Thyroid gland (tissue), 4 donors: ENCODE results near the gene SEMA5A. TPM values are rescaled to one million over a fixed set of nuclear protein-coding genes. Genes with fewer than 3 reads are reported as not detected.

Experiments used
- DNase-seq, 2 donors: peaks; one replicate each; pipeline ENCODE4 v3.0.0-alpha.2; 2019
- H3K27ac ChIP-seq, 3 donors: fragments of 200-600 bp; sonication (generic); 1 replicate in 2 of 3; 2 replicates in 1 of 3; pipeline ENCODE4 v1.5.1; 2016 to 2019; ENCODE audit warnings: mild to moderate bottlenecking in 1 of 3, moderate library complexity in 1 of 3
- H3K27me3 ChIP-seq: fragments of 200-600 bp; sonication (generic); one replicate; pipeline ENCODE4 v1.5.1; 2019
- H3K36me3 ChIP-seq, 2 donors: fragments of 200-600 bp; sonication (generic); one replicate each; pipeline ENCODE4 v1.5.1; 2016 to 2019
- H3K4me1 ChIP-seq, 2 donors: fragments of 200-600 bp; sonication (generic); one replicate each; pipeline ENCODE4 v1.5.1; 2017 to 2019
- H3K4me3 ChIP-seq, 3 donors: fragments of 200-600 bp; sonication (generic); replicated peaks in 1 of 3; 1 replicate in 2 of 3; 2 replicates in 1 of 3; pipeline ENCODE4 v1.5.1; 2016; ENCODE audit warnings: mild to moderate bottlenecking in 1 of 3
- H3K9me3 ChIP-seq: fragments of 200-600 bp; sonication (generic); one replicate; pipeline ENCODE4 v1.5.1; 2017
- POLR2A ChIP-seq, 2 donors: fragments of 450-650 bp; IDR thresholded peaks; one replicate each; pipeline ENCODE4 v1.6.1; 2017; ENCODE audit warnings: antibody characterized with exemption in 2 of 2, mild to moderate bottlenecking in 2 of 2, moderate library complexity in 1 of 2
- WGBS, 2 donors: methylation state at CpG; one replicate each; pipeline ENCODE4 v1.1.5; 2017; 5-methylcytosine and 5-hydroxymethylcytosine counted together
- intact Hi-C: fragments of 100-400 bp; cut with DNase I; formaldehyde crosslinking; loops from one replicate; pipeline ENCODE4 v1.15.1; 2023
- total RNA-seq, 4 donors: library from RNA; depleted of rRNA; stranded (reverse); fragments of >200 nt; gene quantifications; one replicate each; pipeline ENCODE4 v1.2.3, GENCODE V29; 2016
- TF ChIP-seq, protein P1 (sequence below), 6 experiments: fragments of 200-600 bp in 3 of 6; fragments of 450-650 bp in 3 of 6; sonication (generic) in 3 of 6; IDR thresholded peaks; one replicate each; pipeline ENCODE4 v1.5.1; 2016 to 2019; ENCODE audit warnings: antibody characterized with exemption in 6 of 6, mild to moderate bottlenecking in 2 of 6, inconsistent platforms in 1 of 6, moderate library complexity in 1 of 6

SEMA5A gene
- total RNA-seq, 4 donors from 2014 or later, result 1.8 to 8.4 (median 3.8) TPM

DNA sequence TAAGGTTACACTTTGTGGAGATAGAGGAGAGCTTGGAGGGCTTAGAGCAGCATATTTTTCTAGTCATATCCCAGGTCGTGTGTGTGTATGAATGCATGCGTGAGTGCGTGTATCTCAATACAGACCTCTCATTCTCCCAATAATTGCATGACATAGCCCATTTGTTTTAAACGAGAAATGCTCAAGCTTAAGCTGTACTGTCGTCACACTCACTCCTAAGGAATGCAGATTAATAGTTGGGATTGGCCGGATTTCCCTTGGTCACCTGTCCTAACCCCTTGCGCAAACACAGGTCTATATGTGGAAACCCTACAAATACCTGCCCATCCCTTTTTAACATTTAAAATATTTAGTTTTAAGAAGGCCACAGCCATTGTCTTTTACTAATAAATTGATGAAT, 165.8 kb downstream of the SEMA5A start:
- no peak for TF ChIP-seq POLR2A (IDR thresholded peaks at IDR 0.05)
- TF ChIP-seq, protein P1, sequence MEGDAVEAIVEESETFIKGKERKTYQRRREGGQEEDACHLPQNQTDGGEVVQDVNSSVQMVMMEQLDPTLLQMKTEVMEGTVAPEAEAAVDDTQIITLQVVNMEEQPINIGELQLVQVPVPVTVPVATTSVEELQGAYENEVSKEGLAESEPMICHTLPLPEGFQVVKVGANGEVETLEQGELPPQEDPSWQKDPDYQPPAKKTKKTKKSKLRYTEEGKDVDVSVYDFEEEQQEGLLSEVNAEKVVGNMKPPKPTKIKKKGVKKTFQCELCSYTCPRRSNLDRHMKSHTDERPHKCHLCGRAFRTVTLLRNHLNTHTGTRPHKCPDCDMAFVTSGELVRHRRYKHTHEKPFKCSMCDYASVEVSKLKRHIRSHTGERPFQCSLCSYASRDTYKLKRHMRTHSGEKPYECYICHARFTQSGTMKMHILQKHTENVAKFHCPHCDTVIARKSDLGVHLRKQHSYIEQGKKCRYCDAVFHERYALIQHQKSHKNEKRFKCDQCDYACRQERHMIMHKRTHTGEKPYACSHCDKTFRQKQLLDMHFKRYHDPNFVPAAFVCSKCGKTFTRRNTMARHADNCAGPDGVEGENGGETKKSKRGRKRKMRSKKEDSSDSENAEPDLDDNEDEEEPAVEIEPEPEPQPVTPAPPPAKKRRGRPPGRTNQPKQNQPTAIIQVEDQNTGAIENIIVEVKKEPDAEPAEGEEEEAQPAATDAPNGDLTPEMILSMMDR (IDR thresholded peaks at IDR 0.05), result no peak
- no peaks in the 10 kb centered on the region for H3K27me3 ChIP-seq
- intact Hi-C loops, result no loop called here
- 89 to 91% methylated on average over 7 of the region's 7 CpGs for WGBS, 2 donors
- H3K4me1 ChIP-seq, result no peaks in the 10 kb centered on the region
- H3K9me3 ChIP-seq, result no peaks in the 10 kb centered on the region
- H3K36me3 ChIP-seq, result no peaks in the 10 kb centered on the region
- H3K4me3 ChIP-seq, result no peak overlapping the region
- DNase-seq, result no peak
- no peak overlapping the region for H3K27ac ChIP-seq

DNA sequence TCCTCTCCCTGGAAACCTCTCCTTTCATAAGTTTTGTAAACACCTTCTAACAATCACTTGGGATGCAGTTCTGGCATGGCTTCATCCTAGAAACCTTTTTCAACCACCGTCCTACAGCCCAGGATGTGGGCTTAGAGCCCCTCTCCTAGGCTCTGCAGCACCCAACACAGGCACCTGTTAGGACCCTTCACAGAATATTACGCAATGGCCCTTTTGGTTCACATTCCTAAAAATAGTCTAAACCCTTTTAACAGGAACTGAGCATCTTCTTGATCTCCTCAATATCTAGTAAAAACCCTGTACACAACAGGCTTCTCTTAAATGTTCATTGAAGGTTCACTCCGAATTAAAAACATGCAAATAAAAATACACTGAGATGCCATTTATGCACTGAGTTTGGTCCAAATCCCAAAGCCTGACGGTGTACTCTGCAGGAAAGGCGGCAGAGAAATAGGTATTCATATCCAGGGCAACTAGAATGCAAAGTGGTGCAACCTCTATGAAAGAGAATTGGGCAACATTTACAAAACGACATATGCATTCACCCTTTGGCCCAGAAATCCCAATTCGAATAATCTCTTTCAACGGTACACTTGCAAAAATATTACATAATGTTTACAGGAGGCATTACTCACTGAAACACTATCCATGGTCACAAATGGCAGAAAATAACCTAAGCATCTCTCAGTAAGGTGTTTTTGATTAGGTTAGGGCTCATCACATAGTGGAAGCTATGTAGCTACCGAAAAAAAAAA, 169.3 kb downstream of the SEMA5A start:
- intact Hi-C loops, result no loop called here
- Histone ChIP-seq H3K9me3 (no peaks in the 10 kb centered on the region), H3K4me1 (no peaks in the 10 kb centered on the region), H3K4me3 (no peak overlapping the region), H3K27ac (no peak overlapping the region), H3K36me3 (no peaks in the 10 kb centered on the region), H3K27me3 (no peaks in the 10 kb centered on the region)
- no peak for TF ChIP-seq POLR2A (IDR thresholded peaks at IDR 0.05)
- TF ChIP-seq, protein P1 (IDR thresholded peaks at IDR 0.05), result no peak
- DNase-seq, result no peak
- 90 to 94% methylated on average over 9 of the region's 9 CpGs for WGBS, 2 donors

DNA sequence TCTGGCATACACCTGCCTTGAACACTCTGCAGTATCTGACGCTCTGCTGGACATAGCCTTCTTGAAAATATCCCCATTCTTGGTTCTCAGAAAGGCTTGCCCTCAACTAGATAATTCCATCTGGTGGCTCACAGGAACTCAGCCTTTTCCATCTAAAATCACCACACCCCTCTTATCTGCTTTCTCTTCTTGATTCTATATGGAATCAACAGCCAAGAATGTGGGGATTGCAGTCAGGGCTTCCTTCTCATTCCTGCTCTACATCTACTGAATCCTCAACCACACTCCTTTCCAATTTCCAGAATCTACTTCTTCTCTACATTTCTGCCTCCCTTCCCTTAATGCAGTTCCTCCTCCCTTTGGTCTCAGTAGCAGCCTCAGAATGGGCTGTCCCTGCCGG, 170.1 kb downstream of the SEMA5A start:
- Histone ChIP-seq H3K27ac (no peak overlapping the region), H3K9me3 (no peaks in the 10 kb centered on the region), H3K4me3 (no peak overlapping the region), H3K27me3 (no peaks in the 10 kb centered on the region), H3K36me3 (no peaks in the 10 kb centered on the region), H3K4me1 (no peaks in the 10 kb centered on the region)
- 95 to 100% methylated on average over 2 of the region's 2 CpGs for WGBS, 2 donors
- intact Hi-C loops, result no loop called here
- no peak for DNase-seq
- TF ChIP-seq, protein P1 (IDR thresholded peaks at IDR 0.05), result no peak

DNA sequence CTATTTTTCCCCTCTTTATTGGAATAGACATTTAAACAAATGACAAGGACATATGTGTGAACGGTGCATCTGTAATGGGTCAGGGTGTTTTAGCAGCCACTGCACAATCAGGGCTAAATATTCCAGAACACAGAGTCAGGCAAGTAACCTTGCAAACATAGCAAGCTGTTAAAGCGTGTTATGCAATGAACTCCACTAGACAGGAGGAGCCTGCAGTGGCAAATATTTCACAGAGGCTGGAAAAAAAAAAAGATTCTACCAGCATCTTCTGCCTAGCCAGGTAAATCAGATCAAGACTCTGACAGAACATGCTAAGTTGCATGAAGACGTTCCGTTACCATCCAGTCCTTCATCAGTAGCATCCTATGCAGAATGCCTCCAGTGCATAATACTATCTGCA, 171.8 kb downstream of the SEMA5A start:
- 63 to 67% methylated on average over 4 of the region's 4 CpGs for WGBS, 2 donors
- no peak for DNase-seq
- no peaks in the 10 kb centered on the region for H3K4me1 ChIP-seq
- H3K36me3 ChIP-seq, result no peaks in the 10 kb centered on the region
- no peaks in the 10 kb centered on the region for H3K27me3 ChIP-seq
- H3K9me3 ChIP-seq, result no peaks in the 10 kb centered on the region
- TF ChIP-seq POLR2A (IDR thresholded peaks at IDR 0.05), result no peak
- TF ChIP-seq, protein P1 (IDR thresholded peaks at IDR 0.05), result no peak
- intact Hi-C loops, result no loop called here
- no peak overlapping the region for H3K4me3 ChIP-seq
- H3K27ac ChIP-seq, result no peak overlapping the region

DNA sequence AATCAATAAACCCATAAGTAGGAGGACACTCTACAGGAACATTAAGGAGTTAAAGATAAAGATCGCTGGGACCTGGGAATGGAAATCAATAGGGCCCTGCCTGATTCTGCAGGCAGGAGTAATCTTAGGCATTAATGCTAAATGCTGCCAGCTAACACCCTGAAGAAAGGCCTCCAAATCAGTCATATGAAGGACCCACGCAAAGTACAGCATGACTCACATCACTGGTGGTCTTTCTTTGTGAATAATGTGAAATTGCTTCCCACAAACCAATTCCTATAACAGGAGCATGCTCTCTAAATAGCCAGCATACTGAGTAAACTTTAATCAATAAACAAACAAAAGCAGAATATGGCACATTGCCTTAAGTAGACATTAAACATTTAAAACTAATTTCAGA, 172.3 kb downstream of the SEMA5A start:
- Histone ChIP-seq H3K4me1 (no peaks in the 10 kb centered on the region), H3K27ac (no peak overlapping the region), H3K9me3 (no peaks in the 10 kb centered on the region), H3K27me3 (no peaks in the 10 kb centered on the region), H3K36me3 (no peaks in the 10 kb centered on the region), H3K4me3 (no peak overlapping the region)
- DNase-seq, result no peak
- intact Hi-C loops, result no loop called here
- 89 to 98% methylated on average over 2 of the region's 2 CpGs for WGBS, 2 donors
- TF ChIP-seq POLR2A (IDR thresholded peaks at IDR 0.05), result no peak
- TF ChIP-seq, protein P1 (IDR thresholded peaks at IDR 0.05), result no peak
